HepG2 (cell line): ENCODE data around the gene CTNNA3. TPM values are rescaled to one million over a fixed set of nuclear protein-coding genes. Genes with fewer than 3 reads are reported as not detected.

Experiments used
- ATAC-seq: fragments of 200-7000 bp; cut with Tn5 transposase; 3 replicates; pipeline ENCODE4 v1.9.1; 2020; ENCODE audit warnings: mild to moderate bottlenecking, moderate library complexity
- BruUV-seq: library from RNA; stranded (reverse); fragments of 400-500 nt; replicated peaks from 2 replicates; lab custom pipeline; 2021; lab: Mats Ljungman, UMichigan
- CTCF ChIA-PET: fragments of 300-600 bp; formaldehyde crosslinking; extraction: SDS; loops from one replicate; lab custom pipeline; 2021; ENCODE audit warnings: low total read pairs, inconsistent platforms, low intra/inter-chr PET ratio; lab: Yijun Ruan, JAX
- POLR2A ChIA-PET: fragments of 350-600 bp; sonication (Branson Sonifier 250); formaldehyde crosslinking; loops from one replicate; lab custom pipeline; 2020; ENCODE audit warnings: antibody characterized with exemption, inconsistent platforms; lab: Yijun Ruan, JAX
- DNase-seq: peaks from one replicate; pipeline ENCODE4 v3.0.0-alpha.2; 2015; ENCODE audit warnings: low spot score
- FAIRE-seq: peaks from 3 replicates; lab custom pipeline; 2011; peaks lifted over from hg19 to GRCh38; lab: Jason Lieb, UNC
- H2AFZ ChIP-seq: one replicate; pipeline ENCODE4 v1.6.1; 2011; ENCODE audit warnings: low read length, inconsistent platforms
- H3K27ac ChIP-seq: fragments of 300-600 bp; 3 replicates; pipeline ENCODE4 v1.8.0; 2011; ENCODE audit warnings: mixed run types, mild to moderate bottlenecking, mixed read lengths, low read length, inconsistent platforms; ENCODE audit not compliant: insufficient read depth; ENCODE audit errors: extremely low read length
- H3K27me3 ChIP-seq, 2 experiments: fragments of 200-600 bp in 1 of 2; 2 replicates in 1 of 2; 3 replicates in 1 of 2; pipeline versions ENCODE4 v1.6.0 to v1.8.0; 2011; ENCODE audit warnings: low read length in 2 of 2, mild to moderate bottlenecking in 2 of 2, moderate library complexity in 2 of 2, inconsistent platforms in 1 of 2; ENCODE audit not compliant: insufficient read depth in 2 of 2, control insufficient read depth in 1 of 2
- H3K36me3 ChIP-seq, 2 experiments: fragments of 200-600 bp in 1 of 2; replicated peaks in 1 of 2; 2 replicates in 1 of 2; 3 replicates in 1 of 2; pipeline versions ENCODE4 v1.5.1 to v1.8.0; 2011; ENCODE audit warnings: low read length in 2 of 2, inconsistent platforms in 1 of 2; ENCODE audit not compliant: insufficient read depth in 2 of 2, control insufficient read depth in 1 of 2
- H3K4me1 ChIP-seq: 2 replicates; pipeline ENCODE4 v1.5.1; 2012; ENCODE audit warnings: low read length, inconsistent platforms; ENCODE audit not compliant: insufficient read depth
- H3K4me2 ChIP-seq: 2 replicates; pipeline ENCODE4 v1.6.0; 2011; ENCODE audit warnings: low read depth, low read length, inconsistent platforms
- H3K4me3 ChIP-seq, 3 experiments: fragments of 200-600 bp in 1 of 3; sonication (generic), shearing (Covaris generic) in 1 of 3; replicated peaks in 1 of 3; 2 replicates each; pipeline ENCODE4 v1.5.1; 2011 to 2016; ENCODE audit warnings: low read length in 3 of 3, inconsistent platforms in 2 of 3, low read depth in 2 of 3, mild to moderate bottlenecking in 2 of 3, control low read depth in 1 of 3, mixed read lengths in 1 of 3; ENCODE audit not compliant: insufficient read depth in 1 of 3
- H3K79me2 ChIP-seq: one replicate; pipeline ENCODE4 v1.6.1; 2011; ENCODE audit warnings: low read length, inconsistent platforms; ENCODE audit not compliant: insufficient read depth
- H3K9ac ChIP-seq: 2 replicates; pipeline ENCODE4 v1.6.0; 2011; ENCODE audit warnings: mild to moderate bottlenecking, low read depth, low read length, inconsistent platforms; ENCODE audit not compliant: insufficient read depth
- H3K9me3 ChIP-seq: 2 replicates; pipeline ENCODE4 v1.5.1; 2012; ENCODE audit warnings: mild to moderate bottlenecking, low read length
- H4K20me1 ChIP-seq: 2 replicates; pipeline ENCODE4 v1.6.0; 2011; ENCODE audit warnings: inconsistent platforms, mild to moderate bottlenecking, low read length, moderate library complexity; ENCODE audit not compliant: insufficient read depth
- ARNT2 ChIP-seq: sonication (generic); formaldehyde crosslinking; IDR thresholded peaks from 2 replicates; pipeline ENCODE4 v1.8.0; 2022; ENCODE audit warnings: mild to moderate bottlenecking, low read depth, missing genetic modification reagents, moderate library complexity
- ATF7 ChIP-seq, 2 experiments: fragments of 450-650 bp in 1 of 2; sonication (generic) in 1 of 2; formaldehyde crosslinking in 1 of 2; IDR thresholded peaks; 2 replicates each; pipeline versions ENCODE4 v1.4.0 to v1.6.1; 2016 to 2020; ENCODE audit warnings: antibody characterized with exemption in 1 of 2, mild to moderate bottlenecking in 1 of 2, missing genetic modification reagents in 1 of 2
- GPBP1L1 ChIP-seq: sonication (generic); formaldehyde crosslinking; IDR thresholded peaks from 2 replicates; pipeline ENCODE4 v1.5.0; 2020; ENCODE audit warnings: mild to moderate bottlenecking, missing genetic modification reagents
- HDAC2 ChIP-seq: sonication (generic); formaldehyde crosslinking; IDR thresholded peaks from 2 replicates; pipeline ENCODE4 v1.4.0; 2020; ENCODE audit warnings: missing genetic modification reagents
- KDM6A ChIP-seq: IDR thresholded peaks from 2 replicates; pipeline ENCODE4 v1.6.1; 2016; ENCODE audit warnings: low read depth
- MBNL3 ChIP-seq: fragments of 250-450 bp; sonication (Bioruptor Pico); conservative IDR thresholded peaks from 2 replicates; pipeline ENCODE4 v1.8.0; 2022; ENCODE audit warnings: mild to moderate bottlenecking, inconsistent platforms
- RFX5 ChIP-seq: IDR thresholded peaks from 2 replicates; pipeline ENCODE4 v1.6.1; 2011; ENCODE audit warnings: low read depth, low read length, improper control_type of control experiment
- SRSF1 ChIP-seq: fragments of 200-400 bp; formaldehyde crosslinking; optimal IDR thresholded peaks from 2 replicates; pipeline ENCODE3; 2017; ENCODE audit warnings: mild to moderate bottlenecking, low read depth, low read length, moderate library complexity
- ZBTB34 ChIP-seq: sonication (generic); formaldehyde crosslinking; IDR thresholded peaks from 2 replicates; pipeline ENCODE4 v1.8.0; 2022; ENCODE audit warnings: mild to moderate bottlenecking, missing genetic modification reagents
- ZFP82 ChIP-seq: sonication (generic); formaldehyde crosslinking; IDR thresholded peaks from 2 replicates; pipeline ENCODE4 v1.5.1; 2020; ENCODE audit warnings: mild to moderate bottlenecking, missing genetic modification reagents, borderline replicate concordance
- ZNF230 ChIP-seq: sonication (generic); formaldehyde crosslinking; IDR thresholded peaks from 2 replicates; pipeline ENCODE4 v1.4.0; 2020; ENCODE audit warnings: mild to moderate bottlenecking, missing genetic modification reagents
- ZNF280D ChIP-seq: sonication (generic); formaldehyde crosslinking; IDR thresholded peaks from 2 replicates; pipeline ENCODE4 v1.5.1; 2020; ENCODE audit warnings: mild to moderate bottlenecking, missing genetic modification reagents
- ZNF460 ChIP-seq: sonication (generic); formaldehyde crosslinking; IDR thresholded peaks from 2 replicates; pipeline ENCODE4 v1.5.1; 2020; ENCODE audit warnings: missing genetic modification reagents, mild to moderate bottlenecking, borderline replicate concordance
- ZNF614 ChIP-seq: IDR thresholded peaks from 2 replicates; pipeline ENCODE4 v1.6.1; 2018; ENCODE audit warnings: missing biosample characterization, missing genetic modification reagents, inconsistent platforms, borderline replicate concordance
- ZNF75D ChIP-seq: sonication (generic); formaldehyde crosslinking; IDR thresholded peaks from 2 replicates; pipeline ENCODE4 v1.8.1; 2023; ENCODE audit warnings: missing genetic modification reagents, mild to moderate bottlenecking, borderline replicate concordance
- ZNF792 ChIP-seq: IDR thresholded peaks from 2 replicates; pipeline ENCODE4 v1.6.1; 2016
- ZNF816 ChIP-seq: sonication (generic); formaldehyde crosslinking; IDR thresholded peaks from 2 replicates; pipeline ENCODE4 v1.8.0; 2022; ENCODE audit warnings: missing genetic modification reagents, mild to moderate bottlenecking, borderline replicate concordance
- ZSCAN5A ChIP-seq: sonication (generic); formaldehyde crosslinking; IDR thresholded peaks from 2 replicates; pipeline ENCODE4 v1.8.0; 2022; ENCODE audit warnings: mild to moderate bottlenecking, missing genetic modification reagents, borderline replicate concordance
- WGBS: methylation state at CpG from one replicate; pipeline ENCODE4 v1.1.6; 2017; ENCODE audit warnings: low lambda C conversion rate; 5-methylcytosine and 5-hydroxymethylcytosine counted together
- in situ Hi-C: cut with HindIII; loops from 2 replicates; pipeline ENCODE4 v1.10.0; 2017; ENCODE audit warnings: low pct_unique_long_range_greater_than_20kb; ENCODE audit not compliant: extremely low pct_ligation_motif_present
- intact Hi-C: fragments of 100-400 bp; cut with micrococcal nuclease; formaldehyde crosslinking; loops from one replicate; pipeline ENCODE4 v1.10.0; 2022; ENCODE audit not compliant: unreplicated experiment
- polyA plus RNA-seq, 8 experiments: library from polyadenylated mRNA; depleted of rRNA in 3 of 8; stranded (reverse) in 7 of 8; unstranded in 1 of 8; fragments of >200 nt; fragmentation: Illumina TruSeq in 4 of 8; extraction: Trizol in 4 of 8; gene quantifications; 2 replicates each; pipeline versions ENCODE4 v1.2.1 to v1.2.3, GENCODE V29; 2011 to 2016; ENCODE audit warnings: low read depth in 4 of 8, missing spikeins in 1 of 8, mixed read lengths in 1 of 8; ENCODE audit not compliant: insufficient read depth in 1 of 8
- total RNA-seq, 5 experiments: library from RNA; depleted of rRNA; stranded (reverse); fragments of >200 nt; fragmentation: Illumina TruSeq; extraction: Trizol; gene quantifications; 2 replicates each; pipeline ENCODE4 v1.2.3, GENCODE V29; 2016; ENCODE audit warnings: low read depth in 1 of 5

The CTNNA3 gene
- total and polyA plus RNA-seq, 2 of the 13 experiments (the other 11 are each of a cell fraction or from before 2014, with no cell fraction given), result not detected

- no peaks in the 10 kb centered on the region for H3K79me2 ChIP-seq
- no peak overlapping the region for H3K27ac ChIP-seq
- no peak overlapping the region for H3K4me3 ChIP-seq
- intact Hi-C loops (no loop called here), in situ Hi-C loops (no loop called here)
- WGBS, result 37% methylated on average over 4 of the region's 4 CpGs
- peaks cover 19% of the 10 kb centered on the region for H3K4me1 ChIP-seq
- no peak overlapping the region for H2AFZ ChIP-seq
- no peak overlapping the region for H3K9ac ChIP-seq
- no peaks in the 10 kb centered on the region for H3K27me3 ChIP-seq
- no TSS peak for BruUV-seq
- POLR2A ChIA-PET, result no interaction called here
- no peaks in the 10 kb centered on the region for H3K9me3 ChIP-seq
- no peak overlapping the region for H3K4me2 ChIP-seq
- no peak for ATAC-seq
- CTCF ChIA-PET, result no interaction called here
- no peaks in the 10 kb centered on the region for H3K36me3 ChIP-seq
- TF ChIP-seq KDM6A (CRISPR knock-in tag), result no peak
- TF ChIP-seq GPBP1L1 (CRISPR knock-in tag), result no peak
- no peak for TF ChIP-seq ZFP82
- TF ChIP-seq ZSCAN5A, result no peak
- no peak for TF ChIP-seq ATF7 (IDR thresholded peaks at IDR 0.05)
- no peak for TF ChIP-seq ATF7 (CRISPR knock-in tag; IDR thresholded peaks at IDR 0.05)
- no peak for TF ChIP-seq ARNT2 (CRISPR knock-in tag)
- no peak for TF ChIP-seq ZNF816
- no peak for TF ChIP-seq ZBTB34 (CRISPR knock-in tag)
- no peak for TF ChIP-seq ZNF75D
- no peak for TF ChIP-seq ZNF230
- TF ChIP-seq ZNF614 (CRISPR knock-in tag), result no peak
- no peak for TF ChIP-seq ZNF792 (CRISPR knock-in tag)
- no peak for TF ChIP-seq ZNF280D (CRISPR knock-in tag)
- TF ChIP-seq RFX5, result no peak
- TF ChIP-seq MBNL3 (CRISPR knock-in tag), result no peak
- no peak for TF ChIP-seq HDAC2 (CRISPR knock-in tag)
- no peak for TF ChIP-seq ZNF460 (CRISPR knock-in tag)
- TF ChIP-seq SRSF1, result no peak
- no peaks in the 10 kb centered on the region for H4K20me1 ChIP-seq
- no peak for DNase-seq
- no peak for FAIRE-seq
Measured at GRCh38 chr10:67075491-67075971, 620.5 kb downstream of the CTNNA3 start.
